Measurements from ENCODE around the gene BEND3.

- TF ChIP-seq, protein P1, sequence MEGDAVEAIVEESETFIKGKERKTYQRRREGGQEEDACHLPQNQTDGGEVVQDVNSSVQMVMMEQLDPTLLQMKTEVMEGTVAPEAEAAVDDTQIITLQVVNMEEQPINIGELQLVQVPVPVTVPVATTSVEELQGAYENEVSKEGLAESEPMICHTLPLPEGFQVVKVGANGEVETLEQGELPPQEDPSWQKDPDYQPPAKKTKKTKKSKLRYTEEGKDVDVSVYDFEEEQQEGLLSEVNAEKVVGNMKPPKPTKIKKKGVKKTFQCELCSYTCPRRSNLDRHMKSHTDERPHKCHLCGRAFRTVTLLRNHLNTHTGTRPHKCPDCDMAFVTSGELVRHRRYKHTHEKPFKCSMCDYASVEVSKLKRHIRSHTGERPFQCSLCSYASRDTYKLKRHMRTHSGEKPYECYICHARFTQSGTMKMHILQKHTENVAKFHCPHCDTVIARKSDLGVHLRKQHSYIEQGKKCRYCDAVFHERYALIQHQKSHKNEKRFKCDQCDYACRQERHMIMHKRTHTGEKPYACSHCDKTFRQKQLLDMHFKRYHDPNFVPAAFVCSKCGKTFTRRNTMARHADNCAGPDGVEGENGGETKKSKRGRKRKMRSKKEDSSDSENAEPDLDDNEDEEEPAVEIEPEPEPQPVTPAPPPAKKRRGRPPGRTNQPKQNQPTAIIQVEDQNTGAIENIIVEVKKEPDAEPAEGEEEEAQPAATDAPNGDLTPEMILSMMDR (IDR thresholded peaks at IDR 0.05), result no peak
- no peak for TF ChIP-seq POLR2A (IDR thresholded peaks at IDR 0.05)
Measured at GRCh38 chr6:107120404-107120803, 5.1 kb upstream of the BEND3 start.
